Keratinocyte (primary cell): ENCODE results near the gene CFAP61. TPM values are rescaled to one million over a fixed set of nuclear protein-coding genes. Genes with fewer than 3 reads are reported as not detected.

ENCODE experiments used
- DNase-seq: peaks from one replicate; pipeline ENCODE4 v3.0.0-alpha.2; 2011; ENCODE audit warnings: low read depth, missing footprints, low spot score
- FAIRE-seq: peaks from 2 replicates; lab custom pipeline; 2011; peaks lifted over from hg19 to GRCh38; lab: Jason Lieb, UNC
- H2AFZ ChIP-seq: 2 replicates; pipeline ENCODE4 v1.6.0; 2012; ENCODE audit warnings: low read length, control low read depth, inconsistent platforms; ENCODE audit not compliant: control insufficient read depth
- H3K27ac ChIP-seq: 2 replicates; pipeline ENCODE4 v1.5.1; 2011; ENCODE audit warnings: low read length; ENCODE audit not compliant: control insufficient read depth, insufficient read depth
- H3K27me3 ChIP-seq: 3 replicates; pipeline ENCODE4 v1.6.0; 2011; ENCODE audit warnings: low read length; ENCODE audit not compliant: control insufficient read depth, insufficient read depth; ENCODE audit errors: extremely low read depth
- H3K36me3 ChIP-seq, 2 experiments: 2 replicates in 1 of 2; 3 replicates in 1 of 2; pipeline ENCODE4 v1.5.1; 2011; ENCODE audit warnings: low read length in 2 of 2, mild to moderate bottlenecking in 1 of 2; ENCODE audit not compliant: control insufficient read depth in 2 of 2, insufficient read depth in 2 of 2; ENCODE audit errors: extremely low read depth in 1 of 2
- H3K4me1 ChIP-seq: 3 replicates; pipeline ENCODE4 v1.5.1; 2011; ENCODE audit warnings: low read length; ENCODE audit not compliant: control insufficient read depth, insufficient read depth; ENCODE audit errors: extremely low read depth
- H3K4me2 ChIP-seq: 3 replicates; pipeline ENCODE4 v1.6.0; 2011; ENCODE audit warnings: low read depth, low read length; ENCODE audit not compliant: control insufficient read depth, insufficient read depth; ENCODE audit errors: extremely low read depth
- H3K4me3 ChIP-seq, 3 experiments: fragments of 200-600 bp in 1 of 3; sonication (generic) in 1 of 3; 2 replicates in 2 of 3; 3 replicates in 1 of 3; pipeline ENCODE4 v1.5.1; 2011 to 2016; ENCODE audit warnings: low read length in 3 of 3, mild to moderate bottlenecking in 3 of 3, control low read depth in 2 of 3, inconsistent platforms in 1 of 3, low read depth in 1 of 3, mixed read lengths in 1 of 3, mixed run types in 1 of 3, moderate library complexity in 1 of 3; ENCODE audit not compliant: control insufficient read depth in 2 of 3, insufficient read depth in 2 of 3; ENCODE audit errors: extremely low read depth in 1 of 3
- H3K79me2 ChIP-seq: 2 replicates; pipeline ENCODE4 v1.6.0; 2012; ENCODE audit warnings: low read length; ENCODE audit not compliant: control insufficient read depth, insufficient read depth
- H3K9ac ChIP-seq: 3 replicates; pipeline ENCODE4 v1.6.0; 2011; ENCODE audit warnings: low read length; ENCODE audit not compliant: control insufficient read depth, insufficient read depth; ENCODE audit errors: extremely low read depth
- H3K9me1 ChIP-seq: 3 replicates; pipeline ENCODE4 v1.6.0; 2011; ENCODE audit warnings: low read length; ENCODE audit not compliant: control insufficient read depth, insufficient read depth; ENCODE audit errors: extremely low read depth
- H3K9me3 ChIP-seq: 2 replicates; pipeline ENCODE4 v1.5.1; 2012; ENCODE audit warnings: low read depth, low read length; ENCODE audit not compliant: control insufficient read depth
- H4K20me1 ChIP-seq: 3 replicates; pipeline ENCODE4 v1.6.0; 2011; ENCODE audit warnings: low read length; ENCODE audit not compliant: control insufficient read depth, insufficient read depth; ENCODE audit errors: extremely low read depth
- EZH2 ChIP-seq: IDR thresholded peaks from one replicate; pipeline ENCODE4 v1.6.1; 2012; ENCODE audit warnings: inconsistent platforms, mild to moderate bottlenecking, low read length, moderate library complexity
- dilution Hi-C: fragments of 300-500 bp; cut with MboI; formaldehyde crosslinking; loops from one replicate; pipeline ENCODE4 v1.7.0; 2020; ENCODE audit warnings: low sequenced_read_pairs; ENCODE audit not compliant: extremely low pct_ligation_motif_present
- polyA plus RNA-seq, 5 experiments: library from polyadenylated mRNA; depleted of rRNA in 3 of 5; stranded (reverse) in 3 of 5; stranded (forward) in 1 of 5; unstranded in 1 of 5; fragments of >200 nt; gene quantifications; 1 replicate in 1 of 5; 2 replicates in 3 of 5; 3 replicates in 1 of 5; pipeline versions ENCODE4 v1.2.1 to v1.2.3, GENCODE V29; 2011 to 2012; ENCODE audit warnings: missing spikeins in 2 of 5, low read depth in 1 of 5, low replicate concordance in 1 of 5
- TF ChIP-seq, protein P1 (sequence below), 3 experiments: IDR thresholded peaks in 1 of 3; conservative IDR thresholded peaks in 1 of 3; optimal IDR thresholded peaks in 1 of 3; 2 replicates in 2 of 3; 3 replicates in 1 of 3; pipeline versions ENCODE3 to v1.5.1; 2011; ENCODE audit warnings: low read length in 3 of 3, mild to moderate bottlenecking in 3 of 3, moderate library complexity in 2 of 3, control low read depth in 1 of 3, inconsistent platforms in 1 of 3; ENCODE audit not compliant: insufficient read depth in 2 of 3; ENCODE audit errors: extremely low read depth in 1 of 3

Gene CFAP61
- polyA plus RNA-seq, 1 donor (not counting 4 experiments of a cell fraction or from before 2014, with no cell fraction given): 0.25 TPM

DNA sequence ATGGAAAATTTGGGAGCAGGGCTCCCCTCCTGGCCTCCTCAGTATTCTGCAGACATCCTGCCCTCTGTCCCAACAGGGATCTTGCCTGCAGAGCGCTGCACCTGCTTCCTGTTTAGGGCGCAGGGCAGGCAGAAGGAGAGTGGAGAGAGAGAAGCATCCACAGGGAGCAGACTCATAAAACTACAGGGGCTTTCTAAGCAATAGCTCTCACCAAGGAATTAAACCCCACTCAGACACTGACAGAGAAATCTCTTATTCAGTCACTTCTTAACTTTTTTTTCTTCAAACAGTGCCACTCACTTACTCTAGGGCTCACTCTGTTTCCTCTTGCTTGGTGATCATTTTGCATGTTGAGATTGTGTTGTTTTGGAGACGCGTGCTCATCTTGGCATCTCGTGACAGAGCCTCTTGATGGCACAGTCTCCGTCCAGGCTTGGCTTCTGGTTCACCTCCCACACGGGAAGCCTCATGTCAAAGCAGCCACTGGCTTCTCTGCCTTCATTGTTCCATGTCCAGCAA, 162.5 kb downstream of the CFAP61 start:
- dilution Hi-C loops: no loop called here
- FAIRE-seq (no peak), DNase-seq (no peak)
- no peak overlapping the region for H3K4me2 ChIP-seq
- no peak overlapping the region for H3K4me3 ChIP-seq
- no peaks in the 10 kb centered on the region for H3K79me2 ChIP-seq
- H3K9me1 ChIP-seq: no peaks in the 10 kb centered on the region
- no peak for TF ChIP-seq EZH2
- TF ChIP-seq, protein P1, sequence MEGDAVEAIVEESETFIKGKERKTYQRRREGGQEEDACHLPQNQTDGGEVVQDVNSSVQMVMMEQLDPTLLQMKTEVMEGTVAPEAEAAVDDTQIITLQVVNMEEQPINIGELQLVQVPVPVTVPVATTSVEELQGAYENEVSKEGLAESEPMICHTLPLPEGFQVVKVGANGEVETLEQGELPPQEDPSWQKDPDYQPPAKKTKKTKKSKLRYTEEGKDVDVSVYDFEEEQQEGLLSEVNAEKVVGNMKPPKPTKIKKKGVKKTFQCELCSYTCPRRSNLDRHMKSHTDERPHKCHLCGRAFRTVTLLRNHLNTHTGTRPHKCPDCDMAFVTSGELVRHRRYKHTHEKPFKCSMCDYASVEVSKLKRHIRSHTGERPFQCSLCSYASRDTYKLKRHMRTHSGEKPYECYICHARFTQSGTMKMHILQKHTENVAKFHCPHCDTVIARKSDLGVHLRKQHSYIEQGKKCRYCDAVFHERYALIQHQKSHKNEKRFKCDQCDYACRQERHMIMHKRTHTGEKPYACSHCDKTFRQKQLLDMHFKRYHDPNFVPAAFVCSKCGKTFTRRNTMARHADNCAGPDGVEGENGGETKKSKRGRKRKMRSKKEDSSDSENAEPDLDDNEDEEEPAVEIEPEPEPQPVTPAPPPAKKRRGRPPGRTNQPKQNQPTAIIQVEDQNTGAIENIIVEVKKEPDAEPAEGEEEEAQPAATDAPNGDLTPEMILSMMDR (optimal IDR thresholded peaks at IDR 0.05 in 1 of 3, IDR thresholded peaks at IDR 0.05 in 1 of 3, conservative IDR thresholded peaks at IDR 0.05 in 1 of 3; ENCODE audit: extremely low read depth in 1 of 3, insufficient read depth in 2 of 3, low read length in 3 of 3): no peak
- H3K27ac ChIP-seq: no peak overlapping the region
- no peak overlapping the region for H2AFZ ChIP-seq
- H3K27me3 ChIP-seq: no peaks in the 10 kb centered on the region
- H3K4me1 ChIP-seq: no peaks in the 10 kb centered on the region
- no peak overlapping the region for H3K9ac ChIP-seq
- no peaks in the 10 kb centered on the region for H3K36me3 ChIP-seq
- no peaks in the 10 kb centered on the region for H4K20me1 ChIP-seq
- no peaks in the 10 kb centered on the region for H3K9me3 ChIP-seq

DNA sequence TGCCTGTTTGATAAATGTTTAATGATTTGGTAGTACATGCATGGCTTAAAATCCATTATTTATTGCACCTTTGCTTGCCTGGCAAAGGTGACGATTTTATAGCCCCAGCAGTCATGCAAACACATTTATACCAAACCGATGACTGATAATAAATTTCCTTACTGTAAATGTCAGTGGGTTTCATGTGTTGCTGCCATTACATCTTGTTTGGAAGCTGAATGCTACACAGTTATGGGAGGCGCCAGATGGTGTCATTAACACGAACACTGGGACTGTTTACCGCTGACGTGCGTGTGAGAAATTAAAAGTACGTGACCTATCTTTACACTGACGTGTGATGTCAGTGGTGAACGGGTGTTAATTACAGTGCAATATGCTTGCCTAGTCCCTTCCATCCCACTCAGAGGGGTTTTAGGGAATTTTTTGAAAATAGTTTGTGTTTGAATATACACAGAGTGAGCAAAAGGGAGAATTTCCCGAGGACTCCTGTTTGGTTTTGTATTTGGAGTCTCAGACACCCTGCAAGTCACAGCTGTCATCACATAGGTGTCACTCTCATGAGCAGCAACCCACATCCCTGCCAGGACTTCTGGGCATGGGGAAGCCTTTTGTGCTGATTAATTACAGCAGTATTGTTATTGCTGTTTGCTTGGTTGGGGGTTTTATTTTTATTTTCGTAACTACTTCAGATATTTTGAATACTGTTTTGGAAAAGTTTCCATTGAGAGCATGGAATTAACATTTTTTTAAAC, 163.8 kb downstream of the CFAP61 start:
- no peak overlapping the region for H3K4me3 ChIP-seq
- H3K4me2 ChIP-seq: no peak overlapping the region
- dilution Hi-C loops: no loop called here
- no peaks in the 10 kb centered on the region for H3K9me3 ChIP-seq
- no peaks in the 10 kb centered on the region for H3K79me2 ChIP-seq
- H3K4me1 ChIP-seq: no peaks in the 10 kb centered on the region
- H3K9ac ChIP-seq: no peak overlapping the region
- DNase-seq (no peak), FAIRE-seq (no peak)
- no peaks in the 10 kb centered on the region for H3K9me1 ChIP-seq
- no peaks in the 10 kb centered on the region for H3K36me3 ChIP-seq
- no peak overlapping the region for H3K27ac ChIP-seq
- H2AFZ ChIP-seq: no peak overlapping the region
- TF ChIP-seq EZH2: no peak
- TF ChIP-seq, protein P1 (optimal IDR thresholded peaks at IDR 0.05 in 1 of 3, IDR thresholded peaks at IDR 0.05 in 1 of 3, conservative IDR thresholded peaks at IDR 0.05 in 1 of 3; ENCODE audit: extremely low read depth in 1 of 3, insufficient read depth in 2 of 3, low read length in 3 of 3): no peak
- H3K27me3 ChIP-seq: no peaks in the 10 kb centered on the region
- H4K20me1 ChIP-seq: no peaks in the 10 kb centered on the region
